Measurements from ENCODE around the gene DGKI. TPM values are rescaled to one million over a fixed set of nuclear protein-coding genes. Genes with fewer than 3 reads are reported as not detected.

DGKI gene
- total and polyA plus RNA-seq, 9 of the 15 experiments (the other 6 are each of a cell fraction or from before 2014, with no cell fraction given): 0.11 to 0.54 (median 0.15) TPM; not detected in 5

DNA sequence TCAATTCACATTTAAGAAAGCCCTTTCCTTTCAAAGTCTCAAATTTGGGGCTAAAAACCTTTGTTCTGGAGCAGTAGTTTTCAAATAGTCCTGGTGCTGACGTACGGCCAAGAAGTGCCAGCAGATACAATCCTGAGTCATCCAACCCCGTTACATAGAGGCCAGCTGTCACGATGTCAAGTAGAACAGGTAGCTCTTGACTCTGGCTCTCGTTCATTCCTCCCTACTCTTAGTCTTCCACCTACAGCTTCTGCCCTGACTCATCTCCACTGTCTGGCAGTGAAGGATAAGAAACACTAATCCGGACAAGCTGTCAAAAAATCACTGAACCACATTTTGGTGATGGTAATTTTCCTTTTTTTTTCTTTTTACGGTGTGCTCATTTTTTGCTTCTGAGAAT is 370.8 kb downstream of the DGKI start:
- H3K9ac ChIP-seq (ENCODE audit: insufficient read depth in 1 of 2, low read depth in 2 of 2, low read length in 2 of 2): no peak overlapping the region
- in situ Hi-C loops (cut with MboI): no loop called here
- no peaks in the 10 kb centered on the region; the same call in 1 of the 2 replicates for H3K9me3 ChIP-seq (replicated peaks; ENCODE audit: control insufficient read depth, insufficient read depth, low read depth, low read length)
- H2AFZ ChIP-seq (ENCODE audit: low read depth, low read length): no peak overlapping the region
- CTCF ChIA-PET (ENCODE audit: low intra/inter-chr PET ratio): no interaction called here
- H3K79me2 ChIP-seq (ENCODE audit: control insufficient read depth, insufficient read depth, low read length): no peaks in the 10 kb centered on the region
- H3K27ac ChIP-seq (ENCODE audit: extremely low read depth, low read depth, low read length): no peak overlapping the region
- H3K27me3 ChIP-seq (ENCODE audit: control insufficient read depth in 2 of 2, insufficient read depth in 2 of 2, low read length in 2 of 2): no peaks in the 10 kb centered on the region
- no TSS peak for BruUV-seq (replicated peaks)
- H3K4me2 ChIP-seq (ENCODE audit: insufficient read depth, low read length): no peak overlapping the region
- no peak for ATAC-seq
- intact Hi-C loops (cut with micrococcal nuclease): no loop called here
- no peaks in the 10 kb centered on the region for H3K9me1 ChIP-seq (ENCODE audit: control insufficient read depth, insufficient read depth, low read length)
- no peak for DNase-seq (ENCODE audit: extremely low read depth in 1 of 4, low spot score in 3 of 4)
- no peak overlapping the region for H3K4me3 ChIP-seq
- FAIRE-seq: no peak
- TF ChIP-seq HDGF (IDR thresholded peaks at IDR 0.05) (no peak), PPARD (CRISPR knock-in tag; IDR thresholded peaks at IDR 0.05) (no peak), PHF8 (IDR thresholded peaks at IDR 0.05; ENCODE audit: borderline replicate concordance, low read length) (no peak), IRF2 (CRISPR knock-in tag; IDR thresholded peaks at IDR 0.05) (no peak), MAFK (IDR thresholded peaks at IDR 0.05; ENCODE audit: low read length) (no peak), NRF1 (conservative IDR thresholded peaks at IDR 0.05 in 1 of 2, IDR thresholded peaks at IDR 0.05 in 1 of 2) (no peak), RBM34 (IDR thresholded peaks at IDR 0.05; ENCODE audit: borderline replicate concordance, insufficient read depth, low read length) (no peak)
- no peaks in the 10 kb centered on the region for H4K20me1 ChIP-seq (replicated peaks; ENCODE audit: control insufficient read depth, insufficient read depth, low read length)
- under 1% methylated on average over 7 of the region's 7 CpGs for WGBS (ENCODE audit: insufficient coverage, low coverage, missing lambda C conversion rate)
- POLR2A ChIA-PET: interaction anchor here (0.5 kb wide), 1 partner anchor 133 kb away, joined by 4 read pairs; no protein-coding TSS in a partner anchor
- H3K36me3 ChIP-seq (ENCODE audit: control insufficient read depth, insufficient read depth, low read length): no peaks in the 10 kb centered on the region
- H3K4me1 ChIP-seq (replicated peaks in 1 of 2; ENCODE audit: control insufficient read depth in 2 of 2, insufficient read depth in 2 of 2, low read length in 2 of 2): no peaks in the 10 kb centered on the region

DNA sequence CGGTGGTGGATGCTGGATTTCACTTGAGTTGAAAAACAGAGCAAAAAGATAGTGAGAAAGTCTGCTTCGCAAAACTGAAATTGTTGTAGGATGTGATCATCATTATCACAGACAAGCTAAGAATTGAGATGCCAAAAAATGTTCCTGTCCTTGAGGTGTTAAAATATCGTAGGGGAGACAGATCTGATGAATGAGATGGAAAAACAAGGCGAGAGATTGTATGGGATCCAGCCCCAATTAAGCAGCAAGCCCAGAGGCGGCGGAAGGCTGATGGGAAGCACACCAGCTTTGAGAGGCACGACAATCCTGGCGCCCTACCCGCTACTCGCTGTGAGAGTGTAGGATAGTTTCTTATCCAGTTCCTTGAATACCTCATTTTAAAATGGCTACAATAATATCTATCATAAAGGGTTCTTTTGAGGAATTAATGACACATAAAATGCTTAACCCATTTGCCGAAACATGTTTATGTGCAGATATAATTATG is 372.2 kb downstream of the DGKI start:
- no peaks in the 10 kb centered on the region for H3K36me3 ChIP-seq (ENCODE audit: control insufficient read depth, insufficient read depth, low read length)
- H2AFZ ChIP-seq (ENCODE audit: low read depth, low read length): no peak overlapping the region
- no peaks in the 10 kb centered on the region for H3K9me1 ChIP-seq (ENCODE audit: control insufficient read depth, insufficient read depth, low read length)
- CTCF ChIA-PET (ENCODE audit: low intra/inter-chr PET ratio): no interaction called here
- 3% methylated on average over 11 of the region's 11 CpGs for WGBS (ENCODE audit: insufficient coverage, low coverage, missing lambda C conversion rate)
- TF ChIP-seq NELFE (IDR thresholded peaks at IDR 0.05; ENCODE audit: insufficient read depth, insufficient read length) (no peak), ZBTB8A (IDR thresholded peaks at IDR 0.05; ENCODE audit: partially characterized antibody) (no peak), ZNF347 (CRISPR knock-in tag; IDR thresholded peaks at IDR 0.05; ENCODE audit: low read depth) (no peak), FOXM1 (IDR thresholded peaks at IDR 0.05; ENCODE audit: low read depth) (no peak), FOXM1 (CRISPR knock-in tag; IDR thresholded peaks at IDR 0.05; ENCODE audit: low read depth) (no peak), ZNF175 (CRISPR knock-in tag; IDR thresholded peaks at IDR 0.05; ENCODE audit: low read depth) (no peak)
- H4K20me1 ChIP-seq (replicated peaks; ENCODE audit: control insufficient read depth, insufficient read depth, low read length): no peaks in the 10 kb centered on the region
- H3K4me3 ChIP-seq: no peak overlapping the region
- POLR2A ChIA-PET: no interaction called here
- no peaks in the 10 kb centered on the region for H3K9me3 ChIP-seq (replicated peaks; ENCODE audit: control insufficient read depth, insufficient read depth, low read depth, low read length)
- DNase-seq (ENCODE audit: extremely low read depth in 1 of 4, low spot score in 3 of 4) (no peak), FAIRE-seq (no peak), ATAC-seq (no peak)
- H3K79me2 ChIP-seq (ENCODE audit: control insufficient read depth, insufficient read depth, low read length): no peaks in the 10 kb centered on the region
- H3K4me2 ChIP-seq (ENCODE audit: insufficient read depth, low read length): no peak overlapping the region
- no peak overlapping the region for H3K9ac ChIP-seq (ENCODE audit: insufficient read depth in 1 of 2, low read depth in 2 of 2, low read length in 2 of 2)
- BruUV-seq (replicated peaks): no TSS peak
- intact Hi-C loops (cut with micrococcal nuclease): no loop called here
- H3K27ac ChIP-seq (ENCODE audit: extremely low read depth, low read depth, low read length): no peak overlapping the region
- H3K27me3 ChIP-seq (ENCODE audit: control insufficient read depth in 2 of 2, insufficient read depth in 2 of 2, low read length in 2 of 2): no peaks in the 10 kb centered on the region
- no peaks in the 10 kb centered on the region for H3K4me1 ChIP-seq (replicated peaks in 1 of 2; ENCODE audit: control insufficient read depth in 2 of 2, insufficient read depth in 2 of 2, low read length in 2 of 2)
- in situ Hi-C loops (cut with MboI): loop anchor here (25.0 kb wide), 1 partner anchor 1662 kb away; no protein-coding TSS in a partner anchor
